ENCODE results near the gene OR5B2.

GRCh38 chr11:58434217-58434616, 6.3 kb upstream of the OR5B2 start:
- TF ChIP-seq CTCF (IDR thresholded peaks at IDR 0.05) (no peak), ZNF512 (CRISPR knock-in tag; IDR thresholded peaks at IDR 0.05; ENCODE audit: borderline replicate concordance) (no peak), TEAD4 (CRISPR knock-in tag; IDR thresholded peaks at IDR 0.05) (no peak), MAX (CRISPR knock-in tag; IDR thresholded peaks at IDR 0.05) (no peak), ZNF317 (CRISPR knock-in tag; IDR thresholded peaks at IDR 0.05; ENCODE audit: borderline replicate concordance, low read depth) (no peak), PREB (CRISPR knock-in tag; IDR thresholded peaks at IDR 0.05; ENCODE audit: borderline replicate concordance) (no peak), ZNF263 (CRISPR knock-in tag; IDR thresholded peaks at IDR 0.05; ENCODE audit: low read depth) (no peak), KAT7 (CRISPR knock-in tag; IDR thresholded peaks at IDR 0.05; ENCODE audit: borderline replicate concordance) (no peak), FOXP1 (CRISPR knock-in tag; IDR thresholded peaks at IDR 0.05; ENCODE audit: borderline replicate concordance) (no peak)

Measured in WTC11 (cell line).